ENCODE results near the gene RBM7.

The RBM7 gene

GRCh38 chr11:114448749-114449482, 48.5 kb downstream of the RBM7 start:
- no peak for DNase-seq (ENCODE audit: low spot score)

- no peak for DNase-seq (ENCODE audit: low spot score)
Observed at GRCh38 chr11:114449845-114450244, 49.4 kb downstream of the RBM7 start.

- DNase-seq (ENCODE audit: low spot score): no peak
Observed at GRCh38 chr11:114452399-114452798, 51.9 kb downstream of the RBM7 start.
